Measurements from ENCODE around the gene SRSF11. TPM values are rescaled to one million over a fixed set of nuclear protein-coding genes. Genes with fewer than 3 reads are reported as not detected.

The SRSF11 gene
- total RNA-seq, 2 experiments from 2014 or later: 165 to 245 TPM

DNA sequence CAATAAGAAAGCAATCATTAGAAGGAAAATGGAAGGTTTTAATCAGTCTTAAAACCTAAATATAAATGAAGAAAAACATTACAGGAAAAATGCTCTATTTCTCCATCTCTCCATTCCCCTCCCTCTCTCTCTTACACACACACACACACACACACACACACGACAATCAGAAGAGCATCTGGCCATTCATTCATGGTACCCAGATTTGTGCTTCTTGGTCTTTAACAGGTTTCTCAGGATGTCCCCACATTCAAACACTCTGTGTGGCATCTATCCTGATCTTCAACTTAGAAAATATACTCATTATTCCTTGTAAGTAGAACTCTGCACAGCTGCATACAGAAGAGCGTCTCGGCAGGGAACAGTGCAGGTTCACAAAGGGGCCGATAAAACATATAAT lies 16.6 kb upstream of the SRSF11 start:
- peaks cover 3% of the 10 kb centered on the region; the same call in 1 of the 2 replicates for H4K20me1 ChIP-seq (ENCODE audit: insufficient read depth, low read length)
- H2AFZ ChIP-seq (ENCODE audit: low read length): peak overlapping the region; percentile 55
- peak; percentile 16 for DNase-seq (ENCODE audit: low spot score)
- no peak for TF ChIP-seq EZH2phosphoT487 (IDR thresholded peaks at IDR 0.05; ENCODE audit: borderline replicate concordance, low read depth, low read length)
- TF ChIP-seq, protein P1, sequence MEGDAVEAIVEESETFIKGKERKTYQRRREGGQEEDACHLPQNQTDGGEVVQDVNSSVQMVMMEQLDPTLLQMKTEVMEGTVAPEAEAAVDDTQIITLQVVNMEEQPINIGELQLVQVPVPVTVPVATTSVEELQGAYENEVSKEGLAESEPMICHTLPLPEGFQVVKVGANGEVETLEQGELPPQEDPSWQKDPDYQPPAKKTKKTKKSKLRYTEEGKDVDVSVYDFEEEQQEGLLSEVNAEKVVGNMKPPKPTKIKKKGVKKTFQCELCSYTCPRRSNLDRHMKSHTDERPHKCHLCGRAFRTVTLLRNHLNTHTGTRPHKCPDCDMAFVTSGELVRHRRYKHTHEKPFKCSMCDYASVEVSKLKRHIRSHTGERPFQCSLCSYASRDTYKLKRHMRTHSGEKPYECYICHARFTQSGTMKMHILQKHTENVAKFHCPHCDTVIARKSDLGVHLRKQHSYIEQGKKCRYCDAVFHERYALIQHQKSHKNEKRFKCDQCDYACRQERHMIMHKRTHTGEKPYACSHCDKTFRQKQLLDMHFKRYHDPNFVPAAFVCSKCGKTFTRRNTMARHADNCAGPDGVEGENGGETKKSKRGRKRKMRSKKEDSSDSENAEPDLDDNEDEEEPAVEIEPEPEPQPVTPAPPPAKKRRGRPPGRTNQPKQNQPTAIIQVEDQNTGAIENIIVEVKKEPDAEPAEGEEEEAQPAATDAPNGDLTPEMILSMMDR (conservative IDR thresholded peaks at IDR 0.05; ENCODE audit: low read length): no peak
- peaks cover 95% of the 10 kb centered on the region for H3K79me2 ChIP-seq (ENCODE audit: insufficient read depth, low read depth, low read length)
- POLR2A ChIA-PET: interaction anchor here (0.9 to 8.7 kb wide), 6 partner anchors 9 to 207 kb away, joined by 3 to 92 read pairs (median 6); partner anchors contain the start of genes CTH and SRSF11
- peak overlapping the region; percentile 76 for H3K4me3 ChIP-seq (ENCODE audit: low read depth, low read length, poor library complexity, severe bottlenecking)
- CTCF ChIA-PET (ENCODE audit: unreplicated experiment): no interaction called here
- no TSS peak for BruUV-seq (replicated peaks)
- H3K9me3 ChIP-seq (ENCODE audit: low read length): no peaks in the 10 kb centered on the region
- H3K4me1 ChIP-seq (ENCODE audit: insufficient read depth, low read length, poor library complexity, severe bottlenecking): peaks cover 52% of the 10 kb centered on the region
- intact Hi-C loops (cut with micrococcal nuclease; ENCODE audit: unreplicated experiment): no loop called here
- H3K9me2 ChIP-seq (ENCODE audit: insufficient read depth, low read length): no peaks in the 10 kb centered on the region
- peak overlapping the region; percentile 64 for H3K4me2 ChIP-seq (ENCODE audit: low read length)
- H3K27ac ChIP-seq (ENCODE audit: low read depth, low read length, poor library complexity, severe bottlenecking): peak overlapping the region; percentile 81
- H3K36me3 ChIP-seq (ENCODE audit: insufficient read depth, low read length): peaks cover 24% of the 10 kb centered on the region

DNA sequence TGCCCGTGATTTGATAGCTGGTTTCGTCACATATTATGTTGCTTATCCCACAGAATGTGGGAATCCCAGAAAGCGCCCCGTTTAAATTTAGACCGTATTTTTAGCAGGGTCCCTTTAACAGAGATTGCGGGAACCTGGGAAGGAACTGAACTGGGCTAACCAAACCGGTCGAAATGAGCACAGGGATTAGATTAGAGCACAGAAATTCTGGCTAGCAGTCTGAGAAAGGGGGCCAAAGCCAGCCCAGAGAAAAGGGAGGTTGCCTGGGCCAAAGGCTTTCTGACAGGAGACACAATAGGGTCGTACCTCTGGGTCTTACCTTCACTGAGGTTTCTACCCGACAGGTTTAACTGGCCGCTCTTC lies 16.1 kb upstream of the SRSF11 start:
- H3K4me3 ChIP-seq (ENCODE audit: low read depth, low read length, poor library complexity, severe bottlenecking): peak overlapping the region; percentile 76
- H4K20me1 ChIP-seq (ENCODE audit: insufficient read depth, low read length): peaks cover 3% of the 10 kb centered on the region; the same call in 1 of the 2 replicates
- DNase-seq (ENCODE audit: low spot score): no peak
- BruUV-seq (replicated peaks): TSS peak; percentile 76
- H3K4me2 ChIP-seq (ENCODE audit: low read length): peak overlapping the region; percentile 64
- H3K27ac ChIP-seq (ENCODE audit: low read depth, low read length, poor library complexity, severe bottlenecking): peak overlapping the region; percentile 81
- intact Hi-C loops (cut with micrococcal nuclease; ENCODE audit: unreplicated experiment): loop anchor here (1.0 to 5.0 kb wide), 4 partner anchors 16 to 876 kb away; partner anchors contain the start of genes ANKRD13C, CTH, SRSF11 and ZRANB2
- no peaks in the 10 kb centered on the region for H3K9me2 ChIP-seq (ENCODE audit: insufficient read depth, low read length)
- H2AFZ ChIP-seq (ENCODE audit: low read length): peak overlapping the region; percentile 55
- peaks cover 95% of the 10 kb centered on the region for H3K79me2 ChIP-seq (ENCODE audit: insufficient read depth, low read depth, low read length)
- peaks cover 21% of the 10 kb centered on the region for H3K36me3 ChIP-seq (ENCODE audit: insufficient read depth, low read length)
- ChIA-PET POLR2A (interaction anchor here (0.9 to 8.7 kb wide), 7 partner anchors 9 to 206 kb away, joined by 3 to 92 read pairs (median 6); partner anchors contain the start of genes CTH and SRSF11), CTCF (ENCODE audit: unreplicated experiment) (interaction anchor here (0.6 kb wide), 1 partner anchor 59 kb away, joined by 6 read pairs; no protein-coding TSS in a partner anchor)
- peaks cover 52% of the 10 kb centered on the region for H3K4me1 ChIP-seq (ENCODE audit: insufficient read depth, low read length, poor library complexity, severe bottlenecking)
- no peaks in the 10 kb centered on the region for H3K9me3 ChIP-seq (ENCODE audit: low read length)
- TF ChIP-seq, protein P1 (conservative IDR thresholded peaks at IDR 0.05; ENCODE audit: low read length): no peak
- TF ChIP-seq EZH2phosphoT487 (IDR thresholded peaks at IDR 0.05; ENCODE audit: borderline replicate concordance, low read depth, low read length): no peak
